Kidney (tissue), 14 donors: ENCODE results near the gene RORB. TPM values are rescaled to one million over a fixed set of nuclear protein-coding genes. Genes with fewer than 3 reads are reported as not detected.

Experiments
- DNase-seq, 5 donors: peaks; one replicate each; pipeline ENCODE4 v3.0.0-alpha.2; 2013 to 2020
- FAIRE-seq: peaks from 2 replicates; lab custom pipeline; 2012; peaks lifted over from hg19 to GRCh38; lab: Jason Lieb, UNC
- H3K27ac ChIP-seq, 2 donors: one replicate each; pipeline ENCODE4 v1.7.0; 2013; ENCODE audit warnings: low read depth in 2 of 2, low read length in 2 of 2, inconsistent platforms in 1 of 2
- H3K27me3 ChIP-seq: one replicate; pipeline ENCODE4 v1.7.1; 2013; ENCODE audit warnings: low read length, inconsistent platforms; ENCODE audit not compliant: control insufficient read depth, insufficient read depth
- H3K36me3 ChIP-seq, 3 donors: one replicate each; pipeline versions ENCODE4 v1.7.0 to v1.7.1; 2013; ENCODE audit warnings: low read length in 3 of 3, control low read depth in 1 of 3, inconsistent platforms in 1 of 3; ENCODE audit not compliant: insufficient read depth in 3 of 3, control insufficient read depth in 2 of 3
- H3K4me1 ChIP-seq, 3 donors: one replicate each; pipeline versions ENCODE4 v1.7.0 to v1.7.1; 2013; ENCODE audit warnings: low read length in 3 of 3, inconsistent platforms in 1 of 3, low read depth in 1 of 3; ENCODE audit not compliant: control insufficient read depth in 2 of 3, insufficient read depth in 2 of 3
- H3K4me3 ChIP-seq, 3 donors: one replicate each; pipeline versions ENCODE4 v1.7.0 to v1.8.1; 2013; ENCODE audit warnings: low read length in 3 of 3, control low read depth in 1 of 3, inconsistent platforms in 1 of 3
- H3K9ac ChIP-seq, 3 donors: one replicate each; pipeline versions ENCODE4 v1.7.0 to v1.7.1; 2013; ENCODE audit warnings: low read length in 3 of 3, control low read depth in 1 of 3, inconsistent platforms in 1 of 3
- H3K9me3 ChIP-seq, 3 donors: one replicate each; pipeline versions ENCODE4 v1.7.0 to v1.7.1; 2013; ENCODE audit warnings: low read length in 3 of 3, control low read depth in 1 of 3, inconsistent platforms in 1 of 3; ENCODE audit not compliant: control insufficient read depth in 2 of 3, insufficient read depth in 1 of 3
- CTCF ChIP-seq: IDR thresholded peaks from 3 replicates; pipeline ENCODE4 v1.5.1; 2012; ENCODE audit warnings: mild to moderate bottlenecking, moderate library complexity, borderline replicate concordance; ENCODE audit not compliant: insufficient read depth; ENCODE audit errors: extremely low read depth
- intact Hi-C: fragments of 100-400 bp; cut with DNase I; formaldehyde crosslinking; loops from one replicate; pipeline ENCODE4 v1.11.1; 2022
- polyA plus RNA-seq: library from polyadenylated mRNA; stranded (reverse); fragments of 350-450 nt; fragmentation: Illumina TruSeq; extraction: RNeasy Lipid Tissue Mini Kit (QIAGEN cat#74804); gene quantifications from one replicate; pipeline ENCODE4 v1.2.3, GENCODE V29; 2014; ENCODE audit warnings: low read depth, low replicate concordance; ENCODE audit not compliant: insufficient read depth
- total RNA-seq: library from RNA; stranded (reverse); fragmentation: NEBNext Ultra II Directional; extraction: Animal tissue kit (Norgen Biotek cat#: 25700); gene quantifications from one replicate; pipeline ENCODE4 v1.2.1, GENCODE V29; 2021
- donor health status: control.
- donor health status: control.
- donor health status: control.
- donor health status: control.
- donor health status: control.
- donor health status: DM: yes; HTN: yes; CAD: no.
- donor health status: Normal renal cell carcinoma (clear cell type).

Gene RORB
- total and polyA plus RNA-seq, 2 donors from 2014 or later: 0.11 to 0.41 TPM

- TF ChIP-seq CTCF: no peak
- no peaks in the 10 kb centered on the region for H3K9me3 ChIP-seq
- FAIRE-seq (no peak), DNase-seq (no peak)
- no peak overlapping the region for H3K9ac ChIP-seq
- no peak overlapping the region for H3K27ac ChIP-seq
- H3K4me3 ChIP-seq: no peak overlapping the region
- no peaks in the 10 kb centered on the region for H3K27me3 ChIP-seq
- no peaks in the 10 kb centered on the region for H3K4me1 ChIP-seq
- no peaks in the 10 kb centered on the region for H3K36me3 ChIP-seq
- intact Hi-C loops: no loop called here
These were observed 238.6 kb downstream of the RORB start for GRCh38 chr9:74735761-74736160.

GRCh38 chr9:74736646-74737045 lies 239.5 kb downstream of the RORB start:
- DNase-seq: no peak
- no peak overlapping the region for H3K9ac ChIP-seq
- TF ChIP-seq CTCF: no peak
- intact Hi-C loops: no loop called here
- no peaks in the 10 kb centered on the region for H3K9me3 ChIP-seq
- no peaks in the 10 kb centered on the region for H3K4me1 ChIP-seq
- H3K4me3 ChIP-seq: no peak overlapping the region
- FAIRE-seq: no peak
- no peaks in the 10 kb centered on the region for H3K36me3 ChIP-seq
- no peak overlapping the region for H3K27ac ChIP-seq
- H3K27me3 ChIP-seq: no peaks in the 10 kb centered on the region

- Histone ChIP-seq H3K4me3 (peak overlapping the region in 1 of 3 donors; percentile 4), H3K9ac (no peak overlapping the region), H3K27ac (no peak overlapping the region), H3K4me1 (no peaks in the 10 kb centered on the region), H3K27me3 (no peaks in the 10 kb centered on the region), H3K9me3 (no peaks in the 10 kb centered on the region), H3K36me3 (no peaks in the 10 kb centered on the region)
- no peak for FAIRE-seq
- intact Hi-C loops: no loop called here
- DNase-seq: no peak
- no peak for TF ChIP-seq CTCF
These were observed 245.2 kb downstream of the RORB start for GRCh38 chr9:74742191-74742790.
